Stimulated activated CD8-positive, alpha-beta memory T cell treated with anti-CD3 and anti-CD28 coated beads, Interleukin-4, amount 100 ng/mL, for 48 hours (primary cell): ENCODE results near the gene HOXA3.

Experiments used
- DNase-seq: peaks from one replicate; pipeline ENCODE4 v3.0.0-alpha.2; 2020

The HOXA3 gene

DNA sequence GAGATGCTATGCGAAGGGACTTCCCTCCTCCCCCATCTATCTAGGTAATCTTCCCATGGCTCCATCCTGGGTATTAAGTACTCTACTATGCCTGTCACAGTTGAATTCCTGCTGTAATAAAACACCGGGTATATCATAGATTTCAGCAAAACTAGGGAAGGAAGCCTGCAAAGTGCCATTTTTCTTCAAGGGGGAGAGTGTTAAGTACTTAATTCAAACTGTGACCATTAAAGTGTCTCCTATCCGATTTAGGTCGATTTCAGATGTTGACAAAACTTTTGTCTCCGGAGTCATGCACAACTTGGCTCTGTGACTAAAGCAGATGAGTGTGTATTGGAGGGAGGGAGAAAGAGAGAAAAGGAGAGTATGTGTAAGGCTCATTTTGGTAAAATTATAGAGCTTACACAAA lies 26.4 kb downstream of the HOXA3 start:
- DNase-seq: no peak

DNA sequence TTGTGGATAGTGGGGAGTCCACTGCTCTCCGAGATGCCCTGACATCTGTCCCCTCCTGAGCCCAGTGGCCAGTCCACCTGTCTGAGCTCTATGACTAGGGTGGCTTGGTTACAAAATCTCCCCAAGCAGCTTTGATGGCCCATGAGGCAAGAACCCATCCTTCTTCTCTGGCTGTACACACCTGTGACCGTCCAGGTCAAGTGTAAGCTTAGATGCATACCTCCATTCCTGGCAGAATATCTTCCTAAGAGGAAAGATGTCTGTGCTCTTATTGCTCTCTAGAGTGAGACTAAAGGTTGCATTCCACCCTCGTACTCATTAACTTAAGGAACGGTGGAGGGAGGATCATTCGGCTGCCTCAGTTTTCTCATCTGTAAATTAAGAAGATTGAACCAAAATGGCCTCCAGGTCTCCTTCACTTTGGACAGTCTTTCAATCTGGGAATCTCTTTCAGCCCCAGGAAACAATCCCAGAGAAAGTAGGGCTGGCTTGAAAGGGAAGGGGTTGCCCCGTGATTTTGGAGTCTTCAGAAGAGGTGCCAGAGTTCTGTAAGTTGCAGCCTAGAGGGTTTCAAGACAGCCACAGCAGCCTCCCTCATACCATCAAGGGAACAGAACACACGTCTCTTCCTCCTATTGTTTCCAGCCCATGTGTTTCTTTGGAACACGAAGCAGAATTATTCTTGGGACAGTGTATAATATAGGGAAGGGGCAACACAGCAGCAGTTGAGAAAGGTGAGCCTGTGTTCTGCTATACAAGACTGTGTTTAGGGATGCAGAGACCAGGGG lies 27.3 kb downstream of the HOXA3 start:
- DNase-seq: no peak

DNA sequence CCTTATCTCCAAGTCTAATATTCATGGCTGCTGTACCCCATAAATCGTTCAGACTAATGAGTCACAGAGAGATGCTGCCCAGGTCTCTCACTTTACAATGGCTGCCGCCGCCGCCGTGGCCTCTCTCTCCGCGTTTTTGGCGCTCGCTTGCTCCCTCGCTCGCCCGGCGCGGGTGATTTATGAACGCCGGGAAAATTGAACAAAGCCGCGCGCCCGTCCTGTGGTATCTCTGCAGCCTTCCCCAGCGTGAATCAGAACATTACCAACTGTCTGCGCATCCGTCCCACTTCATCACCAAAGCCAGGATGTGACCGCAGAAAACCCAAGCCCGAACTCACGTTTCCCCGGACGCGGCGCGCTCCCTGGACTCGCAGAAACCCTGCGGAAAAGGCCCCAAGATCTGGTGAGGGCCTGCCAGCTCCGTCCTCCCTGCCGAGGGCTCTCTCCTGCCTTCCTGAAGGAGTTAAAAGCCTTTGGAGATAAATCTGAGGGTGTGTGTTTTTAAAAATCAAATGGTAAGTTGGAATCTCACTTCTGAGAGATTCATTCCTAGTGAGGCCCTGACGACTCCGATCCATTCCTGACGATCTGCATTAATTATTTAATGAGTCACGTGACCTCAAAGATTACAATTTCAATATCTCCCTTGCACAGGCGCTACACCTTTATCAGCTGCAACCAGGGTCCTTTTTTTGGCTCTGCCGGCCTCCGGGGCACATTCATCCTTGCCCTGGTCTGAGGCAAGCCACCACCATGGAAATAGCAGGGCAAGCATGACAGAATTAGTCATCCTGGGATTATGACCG lies 28.1 kb downstream of the HOXA3 start:
- DNase-seq: no peak

DNA sequence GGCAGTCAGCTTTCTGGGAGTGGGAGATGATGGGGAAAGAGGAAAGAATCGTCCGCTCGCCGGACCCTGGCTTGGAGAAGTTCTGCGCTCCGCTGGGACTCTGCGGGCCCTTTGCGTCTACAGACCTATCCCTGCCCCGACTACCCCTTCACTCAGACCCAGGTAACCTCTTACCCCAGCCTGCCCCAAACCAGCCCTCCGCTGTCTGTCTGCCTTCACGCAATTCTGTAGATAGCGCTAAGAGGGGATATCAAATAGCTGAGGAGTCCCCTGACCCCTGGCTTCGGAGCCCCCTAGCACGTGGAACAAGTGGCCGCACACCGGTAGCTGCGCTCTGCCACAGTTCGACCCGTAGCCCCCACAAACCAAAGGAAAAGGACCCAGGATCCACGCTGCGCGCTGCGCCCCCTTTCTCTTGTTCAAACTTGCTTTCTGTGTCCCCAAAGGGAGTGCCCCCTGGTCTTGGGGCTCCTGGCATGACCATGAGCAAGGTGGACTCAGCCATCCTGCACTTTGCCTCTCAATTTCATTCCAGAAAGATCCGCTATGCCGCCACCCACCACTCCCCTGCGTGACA lies 28.8 kb downstream of the HOXA3 start:
- DNase-seq: no peak

DNA sequence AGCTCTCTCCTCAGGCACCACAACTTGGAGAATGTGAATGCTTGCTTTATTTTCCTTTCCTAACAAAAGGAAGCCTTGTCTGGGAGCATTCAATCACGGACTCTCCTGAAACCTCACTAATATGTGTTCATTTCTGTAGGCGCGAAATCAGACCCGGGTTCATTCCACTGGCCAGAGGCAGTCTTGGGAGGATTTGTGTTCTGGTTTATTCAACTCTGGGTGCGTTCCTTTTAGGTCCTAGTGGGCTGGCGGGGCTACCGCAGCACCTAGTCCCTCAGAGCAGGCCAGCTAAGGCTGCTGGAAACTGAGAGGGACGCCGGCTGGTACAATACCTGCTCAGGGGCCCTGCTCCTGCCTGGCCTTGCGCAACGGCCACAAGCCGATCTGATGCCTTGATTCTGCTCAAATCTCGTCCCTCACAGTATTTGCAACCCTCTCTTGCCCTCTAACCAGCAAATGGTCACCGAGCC lies 29.3 kb downstream of the HOXA3 start:
- DNase-seq: no peak

DNA sequence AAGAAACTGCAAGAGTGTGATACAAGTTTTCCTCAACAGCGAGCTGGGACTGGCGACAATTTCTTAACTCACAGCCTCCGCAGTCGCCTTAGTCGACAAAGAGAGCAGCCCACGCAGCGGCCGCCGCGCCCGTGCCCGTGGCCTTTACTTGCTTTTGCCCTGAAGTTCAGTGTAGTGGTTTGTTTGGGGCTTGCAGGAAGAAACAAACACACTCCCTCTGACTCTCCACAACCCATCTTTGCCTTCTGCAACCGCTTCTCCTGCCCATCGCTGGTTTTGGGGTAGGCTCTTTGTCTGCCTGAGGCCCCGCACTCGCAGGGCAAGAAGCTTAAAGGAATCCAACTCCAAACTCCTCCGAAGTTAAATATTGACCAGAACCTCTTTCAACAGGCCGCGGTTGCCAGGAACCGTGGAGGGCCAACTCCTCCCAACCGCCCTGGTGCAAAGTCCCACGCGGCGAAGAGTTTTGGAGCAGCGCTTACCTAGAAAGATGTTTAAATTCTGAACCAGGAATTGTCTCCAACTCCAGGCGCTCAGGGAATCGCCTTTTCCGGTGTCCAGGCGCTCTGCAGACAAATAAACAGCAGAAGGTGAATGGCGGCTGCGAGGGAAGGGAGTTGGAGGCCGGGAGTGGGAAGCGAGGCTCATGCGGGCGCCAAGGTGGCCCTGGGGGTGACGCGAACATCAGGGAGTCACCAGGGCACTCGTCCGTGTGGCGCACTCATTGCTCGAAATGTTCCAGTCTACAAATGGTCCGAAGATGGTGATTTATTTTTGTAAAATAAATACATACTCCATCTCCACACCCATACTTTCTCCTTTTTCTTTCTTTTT lies 30.1 kb downstream of the HOXA3 start:
- no peak for DNase-seq

DNA sequence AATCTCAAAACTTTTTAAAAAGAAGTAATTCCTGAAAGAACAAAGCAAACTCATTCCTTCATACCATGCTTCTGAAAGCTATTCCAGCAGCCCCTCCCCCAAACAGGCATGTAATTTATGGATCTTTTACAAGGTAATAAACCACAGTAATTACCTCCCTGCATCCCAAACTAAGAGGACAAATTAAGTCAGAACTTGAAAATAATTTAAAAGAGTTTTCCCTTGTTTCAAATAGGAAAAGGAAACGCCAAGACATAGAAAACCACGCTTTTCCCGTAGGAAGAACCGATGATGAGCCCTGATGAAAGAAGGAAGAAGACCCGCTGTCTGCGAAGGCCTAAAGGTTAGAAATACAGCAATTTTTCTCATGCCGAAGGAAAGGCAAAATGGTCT lies 30.7 kb downstream of the HOXA3 start:
- no peak for DNase-seq

DNA sequence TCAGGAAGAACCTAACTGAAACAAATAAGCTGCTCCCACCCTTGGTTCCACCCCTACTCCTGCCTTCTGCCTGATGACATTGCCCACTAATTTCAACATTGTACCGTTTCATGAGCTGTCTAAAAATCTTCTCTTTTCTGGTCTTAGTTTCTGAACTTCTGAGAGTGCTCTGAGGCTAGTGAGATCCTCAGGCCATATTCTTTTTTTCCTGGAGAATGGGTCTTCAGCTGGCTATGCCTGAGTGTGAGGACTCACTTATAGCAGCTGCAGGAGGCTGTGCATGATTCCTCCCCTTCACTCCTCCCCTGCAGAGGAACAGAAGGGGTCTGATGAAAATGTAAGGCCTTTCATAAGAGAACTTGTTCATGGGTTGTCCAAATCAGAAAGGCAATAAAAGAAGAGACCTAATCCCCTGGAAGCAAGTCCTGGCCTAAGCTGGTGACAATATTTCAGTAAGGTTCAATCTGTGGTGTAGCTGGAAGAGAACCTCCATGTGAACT lies 32.9 kb downstream of the HOXA3 start:
- DNase-seq: no peak

DNA sequence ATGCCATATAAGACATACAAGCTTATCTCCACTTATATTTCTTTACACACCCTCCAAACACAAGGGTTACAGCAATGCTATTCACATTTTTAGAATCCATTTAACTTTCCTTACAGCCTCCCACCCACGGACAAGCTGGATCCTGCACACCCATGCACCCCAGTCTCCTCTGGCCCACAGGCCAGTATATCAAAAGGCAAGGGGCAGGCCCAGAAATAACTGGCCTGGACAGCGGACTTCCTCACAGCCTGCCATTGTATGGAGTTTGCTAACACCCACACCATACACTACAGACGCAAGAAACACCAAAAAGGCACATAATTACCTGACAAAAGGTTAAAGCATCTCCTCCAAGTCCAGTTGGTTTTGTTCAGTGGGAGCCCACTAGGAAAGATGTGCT lies 33.8 kb downstream of the HOXA3 start:
- DNase-seq: no peak

DNA sequence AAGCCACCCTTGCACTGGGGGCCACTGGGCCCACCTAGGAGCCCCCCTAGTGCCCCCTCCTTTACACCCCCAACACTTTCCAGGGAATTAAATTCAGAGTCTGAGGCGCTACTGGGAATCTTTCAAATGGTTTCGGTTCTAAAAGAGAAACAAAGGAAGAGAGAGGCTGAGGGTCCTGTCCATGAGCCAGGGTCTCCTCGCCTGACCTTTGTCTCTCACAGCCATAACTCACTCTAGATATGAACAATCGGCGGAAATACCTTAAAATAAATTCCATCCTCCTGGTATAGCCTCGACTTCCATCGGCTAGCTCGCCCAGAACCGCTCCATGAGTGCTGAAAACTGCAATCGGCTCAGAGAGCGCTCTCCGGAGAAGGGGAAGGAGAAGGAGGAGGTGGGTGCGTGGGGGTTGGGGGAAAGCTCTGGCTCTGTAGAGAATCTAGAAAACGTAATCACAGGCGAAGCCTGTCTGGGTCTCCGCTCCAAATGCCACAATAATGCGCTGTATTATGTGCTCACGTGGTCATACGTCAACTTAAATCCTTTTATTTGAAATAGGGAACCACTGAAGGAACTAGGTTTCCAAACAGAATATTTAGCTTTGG lies 34.4 kb downstream of the HOXA3 start:
- DNase-seq: no peak

DNA sequence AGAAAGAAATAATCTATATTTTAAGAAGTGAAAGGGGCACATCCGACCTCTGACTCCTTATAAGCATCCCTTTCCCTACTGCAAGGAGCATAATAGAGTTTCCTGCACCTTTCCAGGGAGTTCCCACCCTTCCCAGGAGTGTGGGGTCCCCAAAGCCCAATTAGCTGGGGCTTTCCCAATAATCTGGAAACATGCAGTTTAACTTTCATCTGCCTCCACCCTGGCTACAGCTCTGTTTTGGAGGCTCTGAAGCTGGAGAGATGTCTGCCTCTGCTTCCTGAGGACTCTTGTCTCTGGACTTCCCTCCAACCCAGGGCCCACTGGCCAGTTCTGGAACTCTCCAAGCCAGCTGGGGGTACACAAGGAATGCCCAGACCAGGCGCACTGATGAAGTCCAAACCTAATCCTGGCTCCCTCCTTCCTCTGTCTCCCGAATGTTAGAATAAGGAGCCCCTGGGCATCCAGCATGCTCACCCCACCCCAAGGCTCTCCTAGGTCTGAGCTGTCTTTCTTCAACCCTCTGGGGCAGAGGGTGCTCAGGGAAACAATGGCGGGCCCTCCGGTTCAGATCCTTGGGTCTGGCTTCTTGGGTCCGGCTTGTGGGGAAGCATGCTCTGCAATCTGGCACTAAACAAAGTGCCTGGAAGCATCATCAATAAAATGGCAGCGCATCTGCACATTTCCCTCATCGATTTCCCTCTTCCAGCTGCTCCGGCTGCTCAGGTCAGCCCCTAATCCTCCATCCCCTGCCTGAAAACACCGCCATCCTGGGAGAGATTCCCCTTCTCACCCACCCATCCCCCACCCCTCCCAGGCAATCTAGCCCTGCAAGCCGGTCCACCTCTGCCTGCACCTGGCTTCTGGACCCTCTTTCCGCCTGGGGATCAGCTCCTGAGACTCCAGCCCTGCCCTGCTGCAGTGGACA lies 35.2 kb downstream of the HOXA3 start:
- DNase-seq: no peak

DNA sequence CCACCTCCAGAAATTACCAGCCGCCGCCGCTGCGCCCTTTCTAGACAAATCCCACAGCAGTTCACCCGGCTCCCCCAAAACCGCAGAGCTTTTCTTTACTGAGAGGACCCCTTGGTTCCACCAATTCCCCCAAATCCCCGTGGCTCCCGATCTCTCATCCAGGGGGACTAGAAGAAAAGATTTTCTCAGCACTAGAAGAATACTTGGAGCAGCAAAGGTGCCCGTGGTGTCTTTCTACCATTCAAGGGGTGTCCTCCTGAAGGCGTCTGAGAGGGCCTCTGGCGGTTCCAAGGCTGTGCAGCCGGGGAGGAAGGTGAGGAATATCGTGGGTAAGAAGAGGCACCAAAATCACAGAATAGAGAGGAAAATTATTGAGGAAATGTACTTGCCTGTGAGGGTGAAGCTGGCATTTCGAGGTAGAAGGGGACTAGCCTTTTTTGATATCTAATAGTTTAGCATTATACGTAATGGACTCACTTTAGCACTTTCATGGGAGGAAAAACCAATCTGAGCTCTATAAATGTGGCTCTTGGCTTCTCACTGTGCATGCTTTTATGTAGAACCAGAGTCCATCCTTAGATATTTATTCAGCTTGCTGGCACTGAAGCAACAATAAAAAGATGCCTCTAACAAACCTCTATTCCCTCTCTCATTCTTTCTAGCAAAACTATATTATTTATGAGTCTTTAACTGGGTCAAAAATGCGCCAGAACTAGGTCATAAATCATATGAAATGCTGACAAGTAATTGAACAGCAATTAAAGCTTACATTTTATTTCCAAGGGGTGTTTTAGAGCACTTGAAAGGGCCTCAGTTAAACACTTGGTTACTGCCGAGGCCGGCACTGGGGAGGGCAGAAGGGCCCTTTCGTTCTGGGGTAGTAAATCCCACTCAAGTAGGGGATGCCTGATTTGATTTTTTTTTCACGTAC lies 36.1 kb downstream of the HOXA3 start:
- DNase-seq: no peak

DNA sequence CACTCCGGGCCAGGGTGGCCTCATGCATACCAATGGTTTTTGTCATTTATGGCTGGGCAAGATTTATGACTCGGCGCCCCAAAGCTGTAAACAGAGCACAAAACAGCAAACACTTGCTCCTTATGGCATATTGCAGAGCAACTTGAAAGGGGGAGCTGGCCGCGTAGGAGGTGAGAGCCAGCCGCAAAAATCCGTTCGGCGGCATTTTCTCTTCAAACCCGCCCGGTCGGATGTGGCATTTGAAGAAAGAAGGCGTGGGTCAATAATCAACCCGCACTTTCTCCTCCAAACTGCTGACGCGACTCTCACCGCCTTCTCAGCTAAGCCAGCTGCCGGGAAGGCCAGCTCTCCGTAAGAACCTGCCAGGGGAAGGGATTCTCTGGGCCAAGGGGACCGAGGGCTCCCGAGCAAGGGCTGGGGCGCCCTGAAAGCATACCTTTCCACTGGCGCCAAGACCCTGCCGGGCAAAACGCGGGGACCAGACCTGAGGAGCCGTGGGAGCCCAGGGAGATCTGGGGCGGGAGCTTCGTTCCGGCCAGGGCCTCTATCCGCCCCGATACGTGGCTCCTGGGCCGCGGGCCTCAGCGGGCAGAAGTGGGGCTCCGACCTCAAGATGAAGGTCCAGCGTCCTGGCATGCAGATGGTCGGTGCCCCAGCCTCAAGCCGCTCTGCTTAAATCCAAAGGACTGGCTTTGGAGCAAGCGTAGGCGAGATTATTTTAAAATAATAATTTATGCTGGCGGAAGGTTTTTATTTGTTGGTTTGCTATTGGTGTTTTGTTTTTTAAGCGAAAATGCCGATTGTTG lies 37.0 kb downstream of the HOXA3 start:
- DNase-seq: no peak

DNA sequence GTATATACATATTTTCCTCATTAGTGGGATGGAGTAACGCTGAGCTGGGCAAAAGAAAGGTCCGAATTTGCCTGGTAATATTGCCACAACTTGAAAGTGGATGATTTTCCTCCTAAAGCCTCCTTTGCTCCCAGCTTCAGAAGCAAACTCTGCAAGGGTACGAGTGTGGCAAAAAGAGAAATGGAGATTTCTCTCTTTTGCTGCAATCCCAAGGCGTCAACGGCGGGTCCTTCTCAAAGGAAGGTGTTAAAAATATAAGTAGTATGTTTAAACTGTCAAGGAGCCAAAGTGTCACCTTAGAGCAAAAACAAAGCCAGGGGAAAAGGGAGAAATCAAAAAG lies 37.5 kb downstream of the HOXA3 start:
- DNase-seq: no peak

DNA sequence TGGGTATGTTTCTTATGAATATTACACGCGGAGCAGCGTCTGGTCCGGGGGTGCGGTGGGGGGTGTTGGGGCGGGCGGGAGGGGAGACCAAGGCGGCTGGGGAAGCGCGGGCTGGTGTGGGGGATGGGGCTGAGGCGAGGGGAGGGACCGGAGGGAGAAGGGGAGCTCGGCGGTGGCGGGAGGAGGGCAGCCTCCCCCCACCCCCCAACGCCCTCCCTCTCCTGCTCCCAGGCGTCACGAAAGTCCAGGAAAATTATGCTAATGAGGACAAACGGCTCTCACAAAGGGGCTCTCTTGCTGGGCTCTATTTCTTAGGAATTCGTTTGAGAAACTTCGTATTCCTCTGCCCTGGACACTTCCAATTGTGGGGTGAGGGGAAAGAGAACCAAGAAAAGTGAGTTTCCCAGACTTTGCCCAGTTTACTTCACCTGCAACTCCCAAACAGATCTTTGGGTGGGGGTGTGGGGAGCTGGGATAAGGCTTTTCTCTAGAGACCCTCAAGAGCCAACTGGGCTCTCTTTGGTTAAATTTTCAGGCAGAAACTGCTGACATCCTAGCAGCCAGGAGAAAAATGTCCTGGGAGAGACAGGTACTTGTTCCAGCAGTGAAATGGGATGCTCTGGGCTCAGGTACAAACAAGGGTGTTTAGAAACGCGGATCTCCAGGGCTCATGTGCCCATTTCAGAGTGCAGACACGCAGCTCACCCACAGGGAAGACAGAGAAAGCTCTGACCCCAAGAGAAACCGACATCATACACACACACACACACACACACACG lies 38.2 kb downstream of the HOXA3 start:
- no peak for DNase-seq

DNA sequence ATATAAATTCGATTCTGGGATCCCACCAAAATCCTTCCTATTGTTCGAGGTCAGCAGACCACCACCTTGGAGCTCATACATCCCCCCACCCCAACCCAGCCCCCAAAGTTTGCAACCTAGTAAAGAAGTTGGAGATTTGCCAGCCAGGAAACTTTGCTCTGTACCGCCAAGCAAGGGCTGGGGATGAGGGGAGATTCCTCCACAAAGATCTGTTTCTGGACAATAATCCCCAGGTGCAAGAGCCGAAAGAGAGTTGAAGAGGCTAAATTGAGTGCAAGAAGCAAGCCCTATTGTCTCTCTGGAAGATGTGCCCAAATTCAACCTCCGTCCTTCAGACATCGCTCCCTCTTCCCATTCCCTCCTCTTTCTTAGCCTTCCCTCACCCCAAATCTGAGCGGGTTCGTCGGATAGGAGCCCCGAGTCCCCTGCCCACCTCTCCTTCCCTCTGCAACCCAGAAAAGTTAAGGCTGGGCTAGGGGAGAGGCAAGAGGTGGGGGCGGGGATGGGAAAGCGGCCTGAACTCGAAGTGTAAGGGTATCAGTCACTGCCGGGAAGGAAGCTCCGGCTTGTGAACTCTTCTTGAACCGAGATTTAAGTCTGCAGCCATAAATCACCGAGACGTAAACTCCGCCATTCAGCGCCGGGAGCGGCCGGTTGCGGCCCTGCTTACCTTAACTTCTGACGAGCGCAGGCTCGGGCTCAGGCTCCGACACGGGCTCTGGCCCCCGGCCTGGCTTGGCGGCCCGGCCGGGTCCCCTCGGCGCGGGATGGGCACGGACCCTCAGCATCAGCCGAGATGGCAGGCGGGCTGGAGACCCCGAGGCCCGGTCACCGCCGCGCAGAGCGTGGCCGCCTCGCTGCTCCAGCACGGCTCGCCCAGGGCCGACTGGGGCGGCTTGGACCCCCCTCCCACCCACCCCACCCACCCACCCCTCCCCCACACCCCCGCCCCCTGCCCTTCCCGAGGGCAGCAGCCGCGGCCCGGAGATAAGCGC lies 39.1 kb downstream of the HOXA3 start:
- DNase-seq: no peak

DNA sequence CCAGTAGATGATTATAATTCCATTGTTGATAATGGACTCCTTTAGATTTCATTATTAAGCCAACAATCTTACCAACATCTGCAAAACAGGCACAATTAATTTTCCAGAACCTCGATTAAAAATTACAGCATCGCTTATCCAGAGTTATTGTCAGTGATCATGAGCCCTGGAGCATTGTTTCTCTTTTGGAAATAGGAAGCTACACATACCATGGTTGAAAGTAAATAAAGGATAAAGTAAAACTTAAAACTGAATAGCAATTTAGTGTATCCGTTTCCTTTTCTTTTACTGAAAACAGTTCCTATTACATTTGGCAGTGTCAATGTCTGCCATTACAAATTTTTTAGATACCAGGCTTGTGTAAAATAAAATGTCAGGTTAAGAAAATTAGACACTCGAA lies 40.0 kb downstream of the HOXA3 start:
- DNase-seq: no peak
